ENCODE measurements around the gene KCNT1. TPM values are rescaled to one million over a fixed set of nuclear protein-coding genes. Genes with fewer than 3 reads are reported as not detected.

KCNT1 gene
- total and polyA plus RNA-seq, 2 donors (not counting 3 experiments of a cell fraction or from before 2014, with no cell fraction given): not detected

- FAIRE-seq: no peak
- no peak overlapping the region for H3K9ac ChIP-seq (replicated peaks; ENCODE audit: extremely low read depth, insufficient read depth, low read length)
These were observed 20.8 kb upstream of the KCNT1 start for GRCh38 chr9:135681161-135681560.

More at GRCh38 chr9:135681161-135681560, 20.8 kb upstream of the KCNT1 start:
- ChIA-PET CTCF (no interaction called here), POLR2A (no interaction called here)
- Histone ChIP-seq H2AFZ (ENCODE audit: low read depth, low read length) (no peak overlapping the region), H3K9me1 (replicated peaks; ENCODE audit: control insufficient read depth, extremely low read depth, insufficient read depth, low read length) (no peaks in the 10 kb centered on the region), H3K4me2 (ENCODE audit: insufficient read depth, low read length) (no peak overlapping the region), H3K4me1 (ENCODE audit: control insufficient read depth, extremely low read depth, insufficient read depth, low read length) (no peaks in the 10 kb centered on the region), H4K20me1 (replicated peaks; ENCODE audit: control insufficient read depth, extremely low read depth, insufficient read depth, low read length) (no peaks in the 10 kb centered on the region), H3K79me2 (ENCODE audit: control insufficient read depth, insufficient read depth, low read length) (no peaks in the 10 kb centered on the region), H3K27ac (ENCODE audit: insufficient read depth, low read depth, low read length) (no peak overlapping the region), H3K9me3 (replicated peaks; ENCODE audit: control insufficient read depth, insufficient read depth, low read length) (no peaks in the 10 kb centered on the region), H3K27me3 (ENCODE audit: control insufficient read depth in 2 of 2, insufficient read depth in 2 of 2, low read length in 2 of 2) (no peaks in the 10 kb centered on the region), H3K4me3 (replicated peaks in 1 of 3; ENCODE audit: insufficient read depth in 1 of 3, low read depth in 1 of 3, low read length in 3 of 3) (no peak overlapping the region), H3K36me3 (ENCODE audit: control insufficient read depth in 2 of 2, extremely low read depth in 1 of 2, insufficient read depth in 2 of 2, low read length in 2 of 2) (no peaks in the 10 kb centered on the region)
- intact Hi-C loops (cut with micrococcal nuclease) (no loop called here), dilution Hi-C loops (cut with MboI; ENCODE audit: extremely low pct_ligation_motif_present, low sequenced_read_pairs) (no loop called here)
- TF ChIP-seq EZH2 (IDR thresholded peaks at IDR 0.05; ENCODE audit: borderline replicate concordance, low read depth, low read length, severe bottlenecking): no peak
- TF ChIP-seq CTCF (IDR thresholded peaks at IDR 0.05; ENCODE audit: extremely low read depth in 1 of 2, insufficient read depth in 1 of 2, low read depth in 1 of 2, low read length in 2 of 2): no peak
- no peak for TF ChIP-seq POLR2AphosphoS5 (IDR thresholded peaks at IDR 0.05; ENCODE audit: insufficient read depth, low read depth, low read length)
- TF ChIP-seq FOS (IDR thresholded peaks at IDR 0.05; ENCODE audit: borderline replicate concordance, insufficient read depth, low read length): no peak
- no peak for DNase-seq (ENCODE audit: low read depth, low spot score)
- BruUV-seq (replicated peaks): no TSS peak
